NCI-H1436 treated with DMSO at 0.1 percent for 48 hours (cell line): ENCODE results near the gene TMA7B.

ENCODE experiments used
- DNase-seq: peaks from one replicate; lab custom pipeline; 2025; lab: John Stamatoyannopoulos, UW

TMA7B gene

GRCh38 chr22:39959640-39960447 is at the start of gene TMA7B:
Gene TMA7B, plus strand, starts transcription at chr22:39960397. Its CDS starts 3,978 bp downstream, at chr22:39964375.
- DNase-seq: no peak

- no peak for DNase-seq
Measured at GRCh38 chr22:39910876-39911613, 49.2 kb upstream of the TMA7B start.

- no peak for DNase-seq
Measured at GRCh38 chr22:39913321-39913720, 46.9 kb upstream of the TMA7B start.

GRCh38 chr22:39913886-39914285 is 46.3 kb upstream of the TMA7B start:
- no peak for DNase-seq

- DNase-seq: no peak
Measured at GRCh38 chr22:39914584-39914983, 45.6 kb upstream of the TMA7B start.

- DNase-seq: no peak
Measured at GRCh38 chr22:39915295-39915726, 44.9 kb upstream of the TMA7B start.

- DNase-seq: no peak
Measured at GRCh38 chr22:39916496-39916895, 43.7 kb upstream of the TMA7B start.

GRCh38 chr22:39917197-39917643 is 43.0 kb upstream of the TMA7B start:
- DNase-seq: no peak

- DNase-seq: no peak
Measured at GRCh38 chr22:39917776-39918495, 42.3 kb upstream of the TMA7B start.

GRCh38 chr22:39920134-39920743 is 40.0 kb upstream of the TMA7B start:
- DNase-seq: no peak

- no peak for DNase-seq
Measured at GRCh38 chr22:39923696-39924095, 36.5 kb upstream of the TMA7B start.

- DNase-seq: no peak
Measured at GRCh38 chr22:39924286-39924685, 35.9 kb upstream of the TMA7B start.

GRCh38 chr22:39925273-39925672 is 34.9 kb upstream of the TMA7B start:
- DNase-seq: no peak

- no peak for DNase-seq
Measured at GRCh38 chr22:39925909-39926679, 34.1 kb upstream of the TMA7B start.

GRCh38 chr22:39926753-39927152 is 33.4 kb upstream of the TMA7B start:
- no peak for DNase-seq

GRCh38 chr22:39927544-39927943 is 32.7 kb upstream of the TMA7B start:
- DNase-seq: no peak

GRCh38 chr22:39928536-39929520 is 31.4 kb upstream of the TMA7B start:
- DNase-seq: no peak

GRCh38 chr22:39931251-39931650 is 28.9 kb upstream of the TMA7B start:
- no peak for DNase-seq

GRCh38 chr22:39932166-39932565 is 28.0 kb upstream of the TMA7B start:
- no peak for DNase-seq
